MV-4-11 (cell line): ENCODE measurements around the gene ATP13A1.

Experiments used
- DNase-seq: peaks from one replicate; lab custom pipeline; 2025; lab: John Stamatoyannopoulos, UW

ATP13A1 gene

GRCh38 chr19:19643158-19644053 is 20.1 kb downstream of the ATP13A1 start, which contains the start of gene GMIP:
Gene GMIP, minus strand, starts transcription at chr19:19643657. Its CDS starts 128 bp downstream, at chr19:19643529.
- DNase-seq = peak; percentile 73

GRCh38 chr19:19642506-19643157 is 20.8 kb downstream of the ATP13A1 start:
- DNase-seq = peak; percentile 40

GRCh38 chr19:19637523-19638251 is 25.8 kb downstream of the ATP13A1 start:
- DNase-seq = no peak

GRCh38 chr19:19637186-19637522 is 26.3 kb downstream of the ATP13A1 start:
- no peak for DNase-seq

- DNase-seq = no peak
Observed at GRCh38 chr19:19636573-19637185, 26.8 kb downstream of the ATP13A1 start.

- DNase-seq = no peak
Observed at GRCh38 chr19:19635313-19635702, 28.2 kb downstream of the ATP13A1 start.

GRCh38 chr19:19634516-19635312 is 28.8 kb downstream of the ATP13A1 start:
- DNase-seq = no peak

- no peak for DNase-seq
Observed at GRCh38 chr19:19633711-19634515, 29.6 kb downstream of the ATP13A1 start.

GRCh38 chr19:19632661-19633060 is 30.8 kb downstream of the ATP13A1 start:
- no peak for DNase-seq

- no peak for DNase-seq
Observed at GRCh38 chr19:19631346-19631745, 32.1 kb downstream of the ATP13A1 start.

- DNase-seq = no peak
Observed at GRCh38 chr19:19630426-19630825, 33.0 kb downstream of the ATP13A1 start.

- no peak for DNase-seq
Observed at GRCh38 chr19:19630062-19630414, 33.4 kb downstream of the ATP13A1 start.

GRCh38 chr19:19628501-19629134 is 34.9 kb downstream of the ATP13A1 start:
- DNase-seq = peak; percentile 91

- no peak for DNase-seq
Observed at GRCh38 chr19:19627621-19628500, 35.6 kb downstream of the ATP13A1 start, which contains the start of gene LPAR2. Gene LPAR2, minus strand, starts transcription at chr19:19628220. Its CDS starts 945 bp downstream, at chr19:19627275.

GRCh38 chr19:19626516-19627472 is 36.7 kb downstream of the ATP13A1 start:
- DNase-seq = no peak

- no peak for DNase-seq
Observed at GRCh38 chr19:19624032-19624570, 39.4 kb downstream of the ATP13A1 start.

- no peak for DNase-seq
Observed at GRCh38 chr19:19623383-19623782, 40.1 kb downstream of the ATP13A1 start.

- DNase-seq = no peak
Observed at GRCh38 chr19:19619849-19620210, 43.6 kb downstream of the ATP13A1 start.
